Measurements from ENCODE around the gene APMAP.
"Not testable (repeated sequence)": the region's sequence is repeated elsewhere in the genome, so short reads cannot be mapped to it uniquely, and the experiment has no call there.

The APMAP gene

GRCh38 chr20:24950128-24950835 lies 42.3 kb downstream of the APMAP start:
- DNase-seq, result no peak

DNA sequence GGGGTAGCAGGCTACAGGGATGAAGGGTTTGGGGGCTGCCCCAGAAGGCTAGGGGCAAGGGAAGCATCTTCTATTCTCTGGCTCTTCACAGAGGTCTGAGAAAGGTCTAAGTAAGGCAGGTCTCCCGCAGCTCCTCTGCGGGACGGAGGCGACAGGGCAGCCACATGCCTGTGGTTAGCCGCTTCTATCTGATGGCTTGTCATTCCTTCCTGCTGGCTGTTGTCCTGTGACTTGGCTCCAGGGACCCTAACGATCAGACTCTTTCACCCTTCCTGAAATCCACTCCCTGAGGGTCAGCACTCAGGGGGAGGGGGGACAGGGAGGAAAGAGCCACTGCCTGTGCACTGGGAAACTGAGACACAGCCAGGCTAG lies 42.8 kb downstream of the APMAP start:
- no peak for DNase-seq

DNA sequence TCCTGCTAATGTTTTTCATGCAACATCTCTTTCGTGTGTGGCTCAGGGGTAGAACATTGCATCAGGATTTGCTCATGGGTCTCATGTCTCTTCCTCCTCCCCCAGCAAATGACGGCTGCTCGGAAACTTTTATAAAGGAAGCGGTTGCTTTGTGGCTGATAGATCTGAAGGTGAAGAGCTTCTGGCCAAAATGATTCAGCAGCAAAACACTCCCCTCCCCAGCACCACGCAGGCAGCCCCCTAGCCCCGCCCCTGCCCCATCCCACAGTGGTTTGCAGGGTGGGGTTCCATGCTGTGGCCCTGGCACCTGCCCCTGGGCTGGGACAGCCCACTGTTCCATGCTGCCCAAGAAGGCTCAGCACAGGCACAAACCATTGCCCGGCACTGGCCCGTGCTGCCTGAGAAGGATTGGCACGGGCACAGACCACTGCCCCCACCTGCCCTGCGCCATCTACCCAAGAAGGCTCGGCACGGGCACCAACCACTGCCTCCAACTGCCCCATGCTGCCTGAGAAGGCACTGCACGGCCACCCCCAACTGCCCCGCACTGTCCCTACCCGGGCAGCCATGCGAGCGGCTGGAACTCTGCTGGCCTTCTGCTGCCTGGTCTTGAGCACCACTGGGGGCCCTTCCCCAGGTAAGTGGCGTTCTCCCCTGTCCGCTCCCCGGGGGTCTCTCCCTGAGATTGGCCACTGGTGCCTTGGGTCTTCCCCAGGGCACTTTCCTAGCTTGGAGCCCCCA lies 43.4 kb downstream of the APMAP start, which contains the start of gene CST7:
TSS of gene CST7 (plus strand) at position 331 of the 741 bp plus-strand sequence. CDS start at position 568, 237 bp downstream.
- DNase-seq, result no peak

- DNase-seq, result not testable (repeated sequence)
Measured at GRCh38 chr20:24948396-24948938, 44.1 kb downstream of the APMAP start.

DNA sequence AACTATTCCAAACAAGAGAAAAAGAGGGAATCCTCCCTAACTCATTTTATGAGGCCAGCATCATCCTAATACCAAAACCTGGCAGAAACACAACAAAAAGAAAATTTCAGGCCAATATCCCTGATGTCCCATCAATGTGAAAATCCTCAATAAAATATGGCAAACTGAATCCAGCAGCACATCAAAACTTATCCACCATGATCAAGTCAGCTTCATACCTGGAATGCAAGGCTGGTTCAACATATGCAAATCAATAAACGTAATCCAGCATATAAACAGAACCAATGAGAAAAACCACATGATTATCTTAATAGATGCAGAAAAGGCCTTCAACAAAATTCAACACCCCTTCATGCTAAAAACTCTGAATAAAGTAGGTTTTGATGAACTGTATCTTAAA lies 46.2 kb downstream of the APMAP start:
- not testable (repeated sequence) for DNase-seq

- DNase-seq, result no peak
Measured at GRCh38 chr20:24943731-24944130, 48.8 kb downstream of the APMAP start.

DNA sequence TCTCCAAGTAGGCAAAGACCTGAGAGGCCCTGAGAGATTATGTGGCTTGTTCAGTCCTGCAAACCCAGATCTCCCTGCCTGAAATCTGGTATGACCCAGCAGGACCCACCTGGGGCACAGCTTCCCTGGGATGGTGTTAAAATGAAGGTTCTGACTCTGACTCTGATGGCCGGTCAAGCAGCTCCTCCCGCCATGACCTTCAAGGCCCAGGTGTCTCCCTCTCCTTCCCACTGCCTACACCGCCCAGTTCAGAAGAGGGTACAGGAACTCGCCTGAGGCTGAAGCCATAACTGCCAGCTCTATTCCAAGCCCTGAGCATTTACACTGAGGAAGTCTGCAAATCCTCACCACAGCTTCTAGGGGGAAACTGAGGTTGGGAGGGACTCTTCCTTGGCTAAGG lies 49.4 kb downstream of the APMAP start:
- DNase-seq, result no peak

- DNase-seq, result no peak
Measured at GRCh38 chr20:24942679-24943078, 49.9 kb downstream of the APMAP start.

- DNase-seq, result no peak
Measured at GRCh38 chr20:24939036-24939435, 53.5 kb downstream of the APMAP start.

DNA sequence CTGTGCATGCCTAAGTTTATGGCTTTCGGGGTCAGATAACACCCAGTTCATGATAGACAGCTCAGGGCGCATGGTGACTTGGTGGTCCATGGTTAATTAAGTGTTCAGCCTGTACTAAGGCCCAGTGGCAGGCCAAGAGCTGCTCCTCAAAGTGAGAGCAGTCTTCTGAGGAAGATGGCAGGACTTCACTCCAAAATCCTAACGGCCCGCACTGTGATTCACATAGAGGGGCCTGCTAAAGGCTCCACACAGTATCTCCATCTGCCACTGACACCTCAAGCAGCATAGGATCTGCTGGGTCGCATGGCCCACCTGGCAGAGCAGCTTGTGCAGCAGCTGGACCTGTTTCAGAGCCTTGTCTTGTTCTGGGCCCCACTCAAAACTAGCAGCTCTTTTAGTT lies 54.1 kb downstream of the APMAP start:
- no peak for DNase-seq

GRCh38 chr20:24937579-24937978 lies 55.0 kb downstream of the APMAP start:
- no peak for DNase-seq

- DNase-seq, result no peak
Measured at GRCh38 chr20:24936526-24937407, 55.8 kb downstream of the APMAP start.

GRCh38 chr20:24935766-24936525 lies 56.6 kb downstream of the APMAP start:
- DNase-seq, result no peak

- DNase-seq, result no peak
Measured at GRCh38 chr20:24935140-24935539, 57.4 kb downstream of the APMAP start.

DNA sequence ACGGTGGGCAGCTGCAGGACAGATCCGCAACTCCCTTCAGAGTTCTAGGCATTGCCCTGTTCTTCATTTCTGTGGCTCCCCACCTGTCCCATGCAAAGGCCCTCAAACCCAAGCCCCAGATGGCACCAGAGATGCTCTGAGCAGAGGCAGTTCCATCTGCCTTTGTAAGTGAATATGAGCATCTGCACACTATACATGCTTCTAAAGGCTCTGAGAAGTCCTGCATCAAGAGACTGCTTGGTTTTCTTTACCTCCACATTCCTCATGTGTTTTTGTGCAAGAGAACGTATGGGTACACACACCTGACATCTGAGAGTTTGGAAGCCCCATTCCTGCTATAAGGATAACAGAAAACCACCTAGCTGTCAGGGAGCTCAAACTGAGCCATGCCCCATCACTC lies 57.8 kb downstream of the APMAP start:
- DNase-seq, result no peak

GRCh38 chr20:24934101-24934661 lies 58.4 kb downstream of the APMAP start:
- no peak for DNase-seq

DNA sequence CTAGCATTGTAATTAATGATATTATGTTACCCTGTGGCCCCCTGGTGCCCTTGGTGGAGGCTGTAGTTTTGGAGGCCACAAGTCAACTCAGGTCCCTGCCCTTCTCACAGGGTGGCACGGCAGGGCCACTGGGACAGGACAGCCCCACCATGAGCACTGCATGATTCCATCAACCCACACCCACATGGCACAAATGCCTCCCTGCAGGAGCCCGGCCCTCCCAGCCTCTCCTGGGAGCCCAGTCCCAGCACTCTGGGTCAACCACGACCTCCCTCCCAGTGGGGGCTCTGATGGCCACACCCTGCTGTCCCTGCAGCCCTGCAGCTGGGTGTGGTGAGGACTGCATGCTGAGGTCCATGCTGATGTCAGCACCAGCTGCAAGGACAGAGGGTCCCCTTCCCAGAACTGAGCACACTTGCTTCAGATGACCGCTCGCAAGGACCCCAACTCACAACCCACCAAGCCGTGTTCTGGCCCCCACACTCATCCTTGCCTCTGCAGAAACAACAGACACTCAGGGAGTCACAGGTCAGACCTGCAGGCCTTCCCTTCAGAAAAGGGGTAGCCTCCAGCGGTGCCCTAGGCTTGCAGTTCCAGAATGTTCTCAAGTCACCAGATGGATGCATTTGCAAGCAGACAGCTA lies 59.2 kb downstream of the APMAP start:
- DNase-seq, result no peak

DNA sequence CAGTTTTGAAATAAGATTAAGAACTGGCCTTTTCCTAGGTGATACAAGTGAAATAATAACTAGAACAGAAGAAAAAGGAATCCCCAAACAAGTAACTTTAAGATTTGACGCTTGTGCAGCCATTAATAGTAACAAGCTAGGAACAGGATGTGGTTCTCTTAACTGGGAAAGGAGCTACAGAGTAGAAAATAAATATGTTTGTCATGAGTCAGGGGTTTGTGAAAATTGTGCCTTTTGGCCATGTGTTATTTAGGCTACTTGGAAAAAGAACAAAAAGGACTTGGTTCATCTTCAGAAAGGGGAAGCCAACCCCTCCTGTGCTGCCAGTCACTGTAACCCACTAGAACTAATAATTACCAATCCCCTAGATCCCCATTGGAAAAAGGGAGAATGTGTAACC lies 60.7 kb downstream of the APMAP start:
- not testable (repeated sequence) for DNase-seq

DNA sequence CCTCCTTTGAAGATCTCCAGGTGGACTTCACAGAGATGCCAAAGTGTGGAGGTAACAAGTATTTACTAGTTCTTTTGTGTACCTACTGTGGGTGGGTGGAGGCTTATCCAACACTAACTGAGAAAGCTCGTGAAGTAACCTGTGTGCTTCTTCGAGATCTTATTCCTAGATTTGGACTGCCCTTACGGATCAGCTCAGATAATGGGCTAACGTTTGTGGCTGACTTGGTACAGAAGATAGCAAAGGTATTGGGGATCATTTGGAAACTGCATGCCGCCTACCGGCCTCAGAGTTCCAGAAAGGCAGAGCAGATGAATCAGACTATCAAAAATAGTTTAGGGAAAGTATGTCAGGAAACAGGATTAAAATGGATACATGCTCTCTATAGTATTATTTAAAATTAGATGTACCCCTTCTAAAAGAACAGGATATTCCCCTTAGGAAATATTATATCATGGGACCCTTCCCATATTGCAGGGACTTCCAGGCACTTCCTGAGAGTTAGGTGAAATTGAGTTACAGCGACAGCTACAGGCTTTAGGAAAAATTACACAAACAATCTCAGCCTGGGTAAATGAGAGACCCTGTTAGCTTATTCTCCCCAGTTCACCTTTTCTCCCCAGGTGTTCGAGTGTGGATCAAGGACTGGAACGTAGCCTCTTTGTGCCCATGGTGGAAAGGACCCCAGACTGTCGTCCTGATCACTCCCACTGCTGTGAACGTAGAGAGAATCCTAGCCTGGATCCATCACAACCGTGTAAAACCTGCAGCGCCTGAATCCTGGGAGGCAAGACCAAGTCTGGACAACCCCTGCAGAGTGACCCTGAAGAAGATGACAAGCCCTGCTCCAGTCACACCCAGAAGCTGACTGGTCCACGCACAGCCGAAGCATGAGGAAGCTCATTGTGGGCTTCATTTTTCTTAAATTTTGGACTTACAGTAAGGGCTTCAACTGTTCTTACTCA lies 61.5 kb downstream of the APMAP start:
- not testable (repeated sequence) for DNase-seq

Data from eye (tissue), 1 donor.